ENCODE results near the gene RFFL. TPM values are rescaled to one million over a fixed set of nuclear protein-coding genes. Genes with fewer than 3 reads are reported as not detected.
"Not testable (repeated sequence)": the region's sequence is repeated elsewhere in the genome, so short reads cannot be mapped to it uniquely, and the experiment has no call there.

RFFL gene
- polyA plus RNA-seq, 1 experiment: 10.6 TPM

GRCh38 chr17:35044181-35044580 is 19.3 kb downstream of the RFFL start:
- ChIA-PET POLR2A (no interaction called here), CTCF (interaction anchor here (0.7 kb wide), 1 partner anchor 703 kb away, joined by 3 read pairs; no protein-coding TSS in a partner anchor)
- no peaks in the 10 kb centered on the region for H3K27me3 ChIP-seq (ENCODE audit: control insufficient read depth, insufficient read depth, low read length)
- no peak overlapping the region for H3K4me3 ChIP-seq (ENCODE audit: low read depth, low read length)
- no peaks in the 10 kb centered on the region for H3K36me3 ChIP-seq (ENCODE audit: control insufficient read depth, insufficient read depth, low read length)
- DNase-seq (ENCODE audit: low read depth): no peak
- TF ChIP-seq, protein P1, sequence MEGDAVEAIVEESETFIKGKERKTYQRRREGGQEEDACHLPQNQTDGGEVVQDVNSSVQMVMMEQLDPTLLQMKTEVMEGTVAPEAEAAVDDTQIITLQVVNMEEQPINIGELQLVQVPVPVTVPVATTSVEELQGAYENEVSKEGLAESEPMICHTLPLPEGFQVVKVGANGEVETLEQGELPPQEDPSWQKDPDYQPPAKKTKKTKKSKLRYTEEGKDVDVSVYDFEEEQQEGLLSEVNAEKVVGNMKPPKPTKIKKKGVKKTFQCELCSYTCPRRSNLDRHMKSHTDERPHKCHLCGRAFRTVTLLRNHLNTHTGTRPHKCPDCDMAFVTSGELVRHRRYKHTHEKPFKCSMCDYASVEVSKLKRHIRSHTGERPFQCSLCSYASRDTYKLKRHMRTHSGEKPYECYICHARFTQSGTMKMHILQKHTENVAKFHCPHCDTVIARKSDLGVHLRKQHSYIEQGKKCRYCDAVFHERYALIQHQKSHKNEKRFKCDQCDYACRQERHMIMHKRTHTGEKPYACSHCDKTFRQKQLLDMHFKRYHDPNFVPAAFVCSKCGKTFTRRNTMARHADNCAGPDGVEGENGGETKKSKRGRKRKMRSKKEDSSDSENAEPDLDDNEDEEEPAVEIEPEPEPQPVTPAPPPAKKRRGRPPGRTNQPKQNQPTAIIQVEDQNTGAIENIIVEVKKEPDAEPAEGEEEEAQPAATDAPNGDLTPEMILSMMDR (IDR thresholded peaks at IDR 0.05; ENCODE audit: insufficient read depth, low read depth, low read length): no peak

DNA sequence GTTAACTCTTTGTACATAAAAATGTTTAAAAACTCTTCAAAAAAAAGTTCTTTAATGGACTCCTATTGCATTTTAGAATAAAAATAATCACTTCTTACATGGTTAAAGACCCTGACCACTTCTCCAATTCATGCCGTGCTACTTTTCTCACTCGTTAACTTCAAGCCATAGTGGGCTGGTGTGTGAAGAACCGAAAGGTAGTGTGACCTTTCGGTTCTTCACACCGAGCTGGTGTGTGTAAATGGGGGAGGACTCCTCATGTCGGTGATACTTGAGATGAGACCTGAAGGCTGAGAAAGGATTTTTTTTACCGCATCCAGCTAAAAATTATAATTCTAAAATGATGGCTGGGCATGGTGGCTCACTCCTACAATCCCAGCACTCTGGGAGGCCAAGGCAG is 22.1 kb downstream of the RFFL start:
- ChIA-PET POLR2A (no interaction called here), CTCF (no interaction called here)
- TF ChIP-seq, protein P1 (IDR thresholded peaks at IDR 0.05; ENCODE audit: insufficient read depth, low read depth, low read length): no peak

GRCh38 chr17:35038453-35038852 is 25.1 kb downstream of the RFFL start:
- no peaks in the 10 kb centered on the region for H3K36me3 ChIP-seq (ENCODE audit: control insufficient read depth, insufficient read depth, low read length)
- DNase-seq (ENCODE audit: low read depth): no peak
- no peaks in the 10 kb centered on the region for H3K27me3 ChIP-seq (ENCODE audit: control insufficient read depth, insufficient read depth, low read length)
- POLR2A ChIA-PET: no interaction called here
- TF ChIP-seq, protein P1 (IDR thresholded peaks at IDR 0.05; ENCODE audit: insufficient read depth, low read depth, low read length): no peak
- no peak overlapping the region for H3K4me3 ChIP-seq (ENCODE audit: low read depth, low read length)
- CTCF ChIA-PET: no interaction called here

More for the DNA sequence above, 22.1 kb downstream of the RFFL start:
- Histone ChIP-seq H3K4me3 (ENCODE audit: low read depth, low read length) (no peak overlapping the region), H3K36me3 (ENCODE audit: control insufficient read depth, insufficient read depth, low read length) (no peaks in the 10 kb centered on the region), H3K27me3 (ENCODE audit: control insufficient read depth, insufficient read depth, low read length) (no peaks in the 10 kb centered on the region)
- DNase-seq (ENCODE audit: low read depth): no peak

DNA sequence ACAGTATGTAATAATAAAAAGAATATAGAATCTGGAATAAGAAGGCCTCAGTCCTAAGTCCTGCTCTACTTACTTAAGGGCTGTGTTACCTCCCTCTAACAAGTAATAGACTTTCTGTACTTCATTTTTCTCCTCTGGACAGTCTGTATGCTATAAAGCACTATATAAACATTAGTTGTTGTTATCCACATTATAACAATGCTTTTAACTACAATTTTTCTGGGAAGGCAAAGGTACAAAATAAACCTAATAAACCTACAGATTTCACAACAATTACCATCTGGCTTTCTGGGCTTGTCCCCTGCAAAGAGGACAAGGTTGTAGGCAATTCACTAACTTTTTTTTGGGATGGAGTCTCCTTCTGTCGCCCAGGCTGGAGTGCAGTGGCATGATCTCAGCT is 32.7 kb downstream of the RFFL start:
- ChIA-PET POLR2A (no interaction called here), CTCF (no interaction called here)
- TF ChIP-seq, protein P1 (IDR thresholded peaks at IDR 0.05; ENCODE audit: insufficient read depth, low read depth, low read length): no peak
- DNase-seq (ENCODE audit: low read depth): no peak
- Histone ChIP-seq H3K27me3 (ENCODE audit: control insufficient read depth, insufficient read depth, low read length) (no peaks in the 10 kb centered on the region), H3K36me3 (ENCODE audit: control insufficient read depth, insufficient read depth, low read length) (peaks cover 2% of the 10 kb centered on the region; the same call in 1 of the 2 replicates), H3K4me3 (ENCODE audit: low read depth, low read length) (no peak overlapping the region)

DNA sequence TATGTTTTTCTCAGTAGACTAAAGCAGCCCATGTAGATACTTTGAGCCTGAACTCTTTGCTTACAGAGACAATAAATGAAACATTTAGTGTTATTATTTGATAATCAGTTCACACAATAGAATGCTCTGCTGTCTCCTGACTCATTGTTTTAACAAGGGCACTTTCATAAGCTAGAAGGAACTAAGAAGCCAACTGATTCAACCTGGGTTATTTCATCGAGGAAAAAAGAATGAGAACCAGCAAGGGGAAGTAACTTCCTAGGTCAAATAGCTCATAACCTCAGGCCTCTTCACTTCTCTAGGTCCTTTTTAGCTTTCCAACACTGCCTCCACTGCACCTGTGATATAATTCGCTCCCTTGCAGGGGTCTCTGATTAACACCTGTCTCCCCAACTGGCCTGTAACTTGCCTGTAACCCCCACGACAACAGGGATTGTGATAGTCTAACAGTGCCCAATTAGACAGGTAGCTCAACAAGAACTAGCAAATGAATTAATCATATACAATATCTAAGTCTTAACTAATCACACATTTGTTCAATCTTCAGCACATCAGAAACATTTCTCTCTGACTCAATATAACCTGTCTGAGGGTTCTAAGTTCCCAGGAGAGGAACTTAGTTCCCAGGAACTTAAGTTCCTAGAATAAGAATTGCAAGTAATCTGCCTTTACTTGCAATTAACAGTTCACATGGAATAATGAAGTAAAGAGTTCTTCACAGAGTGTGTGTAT is 34.8 kb downstream of the RFFL start:
- CTCF ChIA-PET: no interaction called here
- DNase-seq (ENCODE audit: low read depth): no peak

DNA sequence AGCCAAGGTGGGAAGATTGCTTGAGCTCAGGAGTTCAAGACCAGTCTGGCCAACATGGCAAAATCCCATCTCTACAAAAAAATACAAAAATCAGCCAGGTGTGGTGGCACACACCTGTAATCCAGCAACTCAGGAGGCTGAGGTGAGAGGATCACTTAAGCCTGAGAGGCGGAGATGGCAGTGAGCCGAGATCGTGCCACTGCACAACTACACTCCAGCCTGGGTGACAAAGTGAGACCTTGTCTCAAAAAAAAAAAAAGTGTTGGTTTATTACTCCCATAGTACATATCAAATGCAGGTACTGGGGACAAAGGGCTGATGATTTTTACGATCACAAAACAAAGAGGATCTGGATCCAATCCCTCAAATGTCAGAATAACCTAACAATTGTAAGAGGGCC is 35.4 kb downstream of the RFFL start:
- DNase-seq (ENCODE audit: low read depth); H3K4me3 ChIP-seq (ENCODE audit: low read depth, low read length); POLR2A ChIA-PET; H3K36me3 ChIP-seq (ENCODE audit: control insufficient read depth, insufficient read depth, low read length); H3K27me3 ChIP-seq (ENCODE audit: control insufficient read depth, insufficient read depth, low read length): not testable (repeated sequence)
- CTCF ChIA-PET: interaction anchor here (1.0 kb wide), 1 partner anchor 62 kb away, joined by 3 read pairs; no protein-coding TSS in a partner anchor

More for the DNA sequence above, 34.8 kb downstream of the RFFL start:
- TF ChIP-seq, protein P1 (IDR thresholded peaks at IDR 0.05; ENCODE audit: insufficient read depth, low read depth, low read length): no peak
- H3K27me3 ChIP-seq (ENCODE audit: control insufficient read depth, insufficient read depth, low read length): no peaks in the 10 kb centered on the region
- H3K36me3 ChIP-seq (ENCODE audit: control insufficient read depth, insufficient read depth, low read length): peaks cover 2% of the 10 kb centered on the region; the same call in 1 of the 2 replicates
- POLR2A ChIA-PET: no interaction called here
- H3K4me3 ChIP-seq (ENCODE audit: low read depth, low read length): no peak overlapping the region

All from BJ (cell line).